DND-41 (cell line): ENCODE measurements around the gene GDAP2.

Experiments used
- CTCF ChIP-seq: IDR thresholded peaks from 2 replicates; pipeline ENCODE4 v1.5.1; 2012; ENCODE audit warnings: borderline replicate concordance, low read length, moderate library complexity, mild to moderate bottlenecking; ENCODE audit not compliant: poor library complexity, severe bottlenecking; ENCODE audit errors: extremely low read depth
- EZH2 ChIP-seq: IDR thresholded peaks from 3 replicates; pipeline ENCODE4 v1.6.1; 2012; ENCODE audit warnings: borderline replicate concordance, low read depth, mild to moderate bottlenecking, moderate library complexity, low read length, inconsistent platforms; ENCODE audit not compliant: severe bottlenecking

GRCh38 chr1:117897551-117897950, 31.9 kb downstream of the GDAP2 start:
- TF ChIP-seq CTCF (no peak), EZH2 (no peak)
